ENCODE results near the gene MED16.
"Not testable (repeated sequence)": the region's sequence is repeated elsewhere in the genome, so short reads cannot be mapped to it uniquely, and the experiment has no call there.

The MED16 gene

GRCh38 chr19:850221-850978 is 42.6 kb downstream of the MED16 start:
- DNase-seq, result no peak

DNA sequence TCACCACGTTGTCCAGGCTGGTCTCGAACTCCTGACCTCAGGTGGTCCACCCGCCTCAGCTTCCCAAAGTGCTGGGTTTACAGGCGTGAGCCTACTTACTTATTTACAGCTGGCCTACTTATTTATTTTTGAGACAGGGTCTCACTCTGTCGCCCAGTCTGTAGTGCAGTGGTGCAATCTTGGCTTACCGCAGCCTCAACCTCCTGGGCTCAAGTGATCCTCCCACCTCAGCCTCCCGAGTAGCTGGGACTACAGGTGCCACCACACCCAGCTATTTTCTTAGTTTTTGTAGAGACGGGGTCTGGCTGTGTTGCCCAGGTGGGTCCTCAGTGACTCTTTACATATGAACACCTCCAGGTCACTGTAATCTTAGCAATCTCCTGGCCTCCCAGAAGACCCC is 43.8 kb downstream of the MED16 start:
- not testable (repeated sequence) for DNase-seq

- DNase-seq, result no peak
These were observed 44.5 kb downstream of the MED16 start for GRCh38 chr19:848386-848921.

- DNase-seq, result no peak
These were observed 47.1 kb downstream of the MED16 start for GRCh38 chr19:845707-846521.

DNA sequence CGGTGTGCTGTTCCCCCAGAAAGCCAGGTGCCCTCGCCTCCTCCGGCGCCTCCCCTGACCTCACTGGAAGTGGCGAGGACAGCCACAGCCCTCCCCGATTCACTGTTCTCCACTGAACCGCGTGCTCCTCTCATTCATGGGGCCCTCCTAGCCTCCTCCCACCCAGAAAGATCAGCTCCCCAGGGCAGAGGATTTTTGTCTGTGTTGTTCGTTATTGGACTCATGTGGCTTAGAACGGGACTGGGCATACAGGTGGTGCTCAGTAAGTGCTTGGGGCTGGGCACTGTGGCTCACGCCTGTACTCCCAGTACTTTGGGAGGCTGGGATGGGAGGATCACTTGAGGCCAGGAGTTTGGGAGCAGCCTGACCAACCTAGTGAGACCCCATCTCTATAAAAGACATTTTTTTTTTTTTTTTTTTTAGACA is 48.4 kb downstream of the MED16 start:
- no peak for DNase-seq

- no peak for DNase-seq
These were observed 49.0 kb downstream of the MED16 start for GRCh38 chr19:843836-844545.

- no peak for DNase-seq
These were observed 49.7 kb downstream of the MED16 start for GRCh38 chr19:843180-843835.

DNA sequence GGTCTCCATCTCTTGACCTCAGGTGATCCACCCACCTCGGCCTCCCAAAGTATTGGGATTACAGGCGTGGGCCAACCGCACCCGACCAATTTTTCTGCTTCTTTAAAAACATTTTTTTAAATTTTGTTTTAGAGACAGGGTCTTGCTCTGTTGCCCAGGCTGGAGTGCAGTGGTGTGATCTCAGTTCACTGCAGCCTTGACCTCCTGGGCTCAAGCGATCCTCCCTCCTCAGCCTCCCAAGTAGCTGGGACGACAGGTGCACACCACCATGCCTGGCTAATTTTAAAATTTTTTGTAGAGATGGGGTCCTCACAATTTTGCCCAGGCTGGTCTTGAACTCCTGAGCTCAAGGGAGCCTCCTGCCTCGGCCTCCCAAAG is 50.2 kb downstream of the MED16 start:
- not testable (repeated sequence) for DNase-seq

DNA sequence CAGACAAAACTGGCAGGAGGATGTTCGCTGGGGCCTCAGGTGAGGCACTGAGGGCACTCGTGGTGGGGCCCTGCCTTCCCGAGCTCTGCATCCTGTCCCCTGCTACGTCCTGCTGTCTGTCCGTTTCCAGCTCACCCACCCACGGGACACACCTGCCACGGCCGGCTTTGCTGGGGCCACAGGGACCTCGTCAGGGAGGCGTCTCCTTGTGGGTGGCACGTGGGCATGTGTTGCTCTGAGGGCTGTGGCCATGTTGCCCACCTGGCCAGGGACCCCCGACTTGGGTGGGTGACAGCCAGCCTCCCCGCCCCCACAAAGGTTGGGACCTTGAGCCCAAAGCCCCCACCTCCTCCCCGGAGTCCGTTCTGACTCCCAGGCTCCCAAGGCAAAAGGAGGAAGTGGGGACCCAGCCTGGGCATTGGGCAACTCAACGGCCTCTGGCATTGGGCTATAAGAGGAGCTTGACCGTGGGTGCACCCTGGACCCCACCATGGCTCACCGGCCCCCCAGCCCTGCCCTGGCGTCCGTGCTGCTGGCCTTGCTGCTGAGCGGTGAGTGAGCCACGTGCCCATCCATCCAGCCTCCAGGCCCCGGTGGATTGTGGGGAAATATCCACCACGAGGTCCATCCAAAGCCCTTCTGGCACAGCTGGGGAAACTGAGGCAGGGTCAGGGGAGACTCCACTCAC is 52.3 kb downstream of the MED16 start, which contains the start of gene PRTN3:
TSS of gene PRTN3 (plus strand) at position 481 of the 688 bp plus-strand sequence. CDS start at position 491, 10 bp downstream.
- no peak for DNase-seq

GRCh38 chr19:835210-835810 is 57.7 kb downstream of the MED16 start:
- no peak for DNase-seq

GRCh38 chr19:834216-834615 is 58.8 kb downstream of the MED16 start:
- DNase-seq, result no peak

DNA sequence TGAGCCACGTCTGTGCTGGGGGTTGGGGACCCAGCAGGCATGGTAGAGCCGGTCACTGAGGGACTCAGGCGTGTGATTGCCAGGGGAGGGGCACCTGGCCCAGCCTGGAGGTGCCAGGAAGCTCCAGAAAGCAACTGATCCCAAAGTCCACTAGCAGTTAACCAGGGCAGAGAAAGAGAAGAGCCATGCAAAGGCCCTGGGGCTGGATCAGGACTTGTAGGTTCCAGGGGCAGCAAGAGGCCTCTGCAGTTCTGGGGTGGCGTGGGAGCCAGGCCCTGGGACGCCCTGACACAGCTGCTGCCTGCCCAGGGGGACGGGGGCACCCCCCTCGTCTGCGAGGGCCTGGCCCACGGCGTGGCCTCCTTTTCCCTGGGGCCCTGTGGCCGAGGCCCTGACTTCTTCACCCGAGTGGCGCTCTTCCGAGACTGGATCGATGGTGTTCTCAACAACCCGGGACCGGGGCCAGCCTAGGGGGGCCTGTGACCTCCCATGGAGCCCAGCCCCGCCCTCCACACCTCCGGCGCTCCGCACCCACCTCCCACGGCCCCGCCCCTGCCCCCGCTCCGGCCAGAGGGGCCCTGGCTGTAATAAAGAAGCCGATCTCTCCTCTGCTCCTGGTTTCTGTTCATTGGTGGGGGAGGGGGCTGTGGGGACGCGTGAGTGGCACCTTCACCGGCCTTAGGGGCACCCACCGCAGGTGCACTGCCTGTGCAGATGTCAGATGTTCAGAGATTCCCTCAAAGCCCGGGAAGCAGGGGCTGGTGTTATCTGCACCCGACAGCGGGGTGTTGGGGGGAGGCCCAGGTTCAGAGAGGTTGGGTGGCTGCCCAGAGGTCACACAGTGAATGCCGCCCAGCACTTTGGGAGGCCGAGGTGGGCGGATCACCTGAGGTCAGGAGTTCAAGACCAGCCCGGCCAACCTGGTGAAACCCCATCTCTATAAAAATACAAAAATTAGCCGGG is 61.3 kb downstream of the MED16 start:
- no peak for DNase-seq

- DNase-seq, result no peak
These were observed 63.7 kb downstream of the MED16 start for GRCh38 chr19:829129-829758.

DNA sequence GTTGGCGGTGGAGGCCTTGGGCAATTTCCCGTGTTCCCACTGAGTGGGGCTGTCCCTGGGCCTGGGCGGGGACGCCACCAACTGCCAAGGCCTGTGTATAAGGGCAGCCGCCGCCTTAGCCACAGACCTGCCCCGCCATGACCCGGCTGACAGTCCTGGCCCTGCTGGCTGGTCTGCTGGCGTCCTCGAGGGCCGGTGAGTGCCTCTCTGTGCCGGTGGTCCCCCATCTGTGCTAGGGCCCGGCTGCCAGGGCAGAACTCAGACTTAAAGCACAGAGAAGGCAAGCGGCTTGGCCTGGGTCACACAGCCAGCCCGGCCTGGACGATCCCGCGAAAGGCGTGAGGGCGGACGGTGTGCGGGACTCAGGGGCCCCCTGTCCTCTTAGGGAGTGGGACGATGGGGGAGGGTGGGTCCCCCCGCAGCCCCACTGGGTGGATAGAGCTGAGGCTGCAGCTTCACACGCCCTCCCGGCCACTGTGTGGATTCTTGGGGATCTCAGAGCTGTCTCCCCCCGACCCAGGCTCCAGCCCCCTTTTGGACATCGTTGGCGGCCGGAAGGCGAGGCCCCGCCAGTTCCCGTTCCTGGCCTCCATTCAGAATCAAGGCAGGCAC is 65.2 kb downstream of the MED16 start, which contains the start of gene AZU1:
TSS of gene AZU1 (plus strand) at position 128 of the 612 bp plus-strand sequence. CDS start at position 138, 10 bp downstream.
- DNase-seq, result no peak

DNA sequence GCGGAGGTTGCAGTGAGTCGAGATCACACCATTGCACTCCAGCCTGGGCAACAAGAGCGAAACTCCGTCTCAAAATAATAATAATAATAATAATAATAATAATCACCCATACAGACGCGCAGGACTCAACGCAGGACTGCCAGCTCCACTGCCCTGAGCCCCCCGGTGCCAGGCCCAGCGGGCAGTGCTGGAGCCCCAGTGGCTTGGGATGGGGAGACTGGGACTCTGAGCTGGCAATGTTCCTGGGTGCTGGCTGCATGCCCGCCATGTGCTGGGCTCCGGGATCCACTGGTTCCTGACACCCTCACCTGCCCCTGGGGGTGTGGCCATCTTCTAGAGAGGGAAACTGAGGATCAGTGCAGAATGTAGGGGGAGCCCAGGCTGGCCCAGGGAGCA is 65.7 kb downstream of the MED16 start:
- DNase-seq, result no peak

GRCh38 chr19:825897-826644 is 66.9 kb downstream of the MED16 start:
- DNase-seq, result no peak

DNA sequence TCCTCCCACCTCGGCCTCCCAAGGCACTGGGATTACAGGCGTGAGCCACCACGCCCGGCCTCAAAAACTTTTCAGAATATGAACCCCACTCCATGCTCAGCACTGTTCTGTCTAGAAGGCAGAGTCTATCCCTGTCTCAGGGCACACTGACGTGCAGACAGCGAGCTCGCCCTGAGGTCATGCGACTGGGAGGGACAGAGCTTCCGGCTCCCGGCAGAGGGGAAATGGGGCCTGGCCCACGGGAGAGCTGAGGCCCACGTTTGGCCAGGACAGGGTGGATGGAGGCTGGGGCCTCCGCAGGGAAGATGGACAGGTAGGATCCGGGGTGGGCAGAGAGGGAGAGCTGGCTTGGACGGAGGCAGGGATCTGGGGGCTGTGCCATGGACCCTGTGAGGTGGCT is 68.1 kb downstream of the MED16 start:
- DNase-seq, result no peak

GRCh38 chr19:823565-824121 is 69.3 kb downstream of the MED16 start:
- no peak for DNase-seq

Data from activated CD4-positive, CD25-positive, alpha-beta regulatory T cell treated with anti-CD3 and anti-CD28 coated beads, Interleukin-2, amount 50 U/mL, for 72 hours (primary cell).